Neuronal stem cell (in vitro differentiated cells): ENCODE data around the gene KLHL22.
"Not testable (repeated sequence)": the region's sequence is repeated elsewhere in the genome, so short reads cannot be mapped to it uniquely, and the experiment has no call there.

Experiments
- DNase-seq: peaks from one replicate; pipeline ENCODE4 v3.0.0-alpha.2; 2013; ENCODE audit warnings: low spot score
- H2AFZ ChIP-seq: one replicate; pipeline ENCODE4 v1.6.1; 2013; ENCODE audit warnings: mild to moderate bottlenecking, low read length, inconsistent platforms
- H2AK5ac ChIP-seq: 2 replicates; pipeline ENCODE4 v1.6.1; 2013; ENCODE audit warnings: low read depth, mild to moderate bottlenecking, inconsistent platforms, low read length, moderate library complexity, mixed read lengths
- H2BK120ac ChIP-seq: 2 replicates; pipeline ENCODE4 v1.6.1; 2013; ENCODE audit warnings: low read depth, mild to moderate bottlenecking, inconsistent platforms, low read length, moderate library complexity, mixed read lengths
- H2BK12ac ChIP-seq: one replicate; pipeline ENCODE4 v1.6.1; 2013; ENCODE audit warnings: low read length, inconsistent platforms
- H2BK15ac ChIP-seq: 2 replicates; pipeline ENCODE4 v1.6.1; 2013; ENCODE audit warnings: mild to moderate bottlenecking, low read length, inconsistent platforms, mixed read lengths
- H2BK5ac ChIP-seq: one replicate; pipeline ENCODE4 v1.6.1; 2013; ENCODE audit warnings: inconsistent platforms, mild to moderate bottlenecking, low read length, moderate library complexity
- H3K14ac ChIP-seq: one replicate; pipeline ENCODE4 v1.6.1; 2013; ENCODE audit warnings: low read length, inconsistent platforms
- H3K18ac ChIP-seq: 2 replicates; pipeline ENCODE4 v1.6.1; 2013; ENCODE audit warnings: low read length, inconsistent platforms
- H3K23ac ChIP-seq: 2 replicates; pipeline ENCODE4 v1.6.1; 2013; ENCODE audit warnings: low read depth, mild to moderate bottlenecking, mixed read lengths, low read length, inconsistent platforms; ENCODE audit not compliant: poor library complexity
- H3K27ac ChIP-seq: replicated peaks from 3 replicates; pipeline ENCODE4 v1.5.1; 2013; ENCODE audit warnings: low read length, inconsistent platforms
- H3K27me3 ChIP-seq, 3 experiments: 2 replicates each; pipeline ENCODE4 v1.6.1; 2013; ENCODE audit warnings: low read length in 3 of 3, mild to moderate bottlenecking in 2 of 3, inconsistent platforms in 1 of 3, low read depth in 1 of 3, mixed read lengths in 1 of 3, moderate library complexity in 1 of 3; ENCODE audit not compliant: control insufficient read depth in 3 of 3, insufficient read depth in 3 of 3
- H3K36me3 ChIP-seq, 2 donors: replicated peaks in 1 of 2; 2 replicates each; pipeline ENCODE4 v1.6.1; 2013; ENCODE audit warnings: low read length in 2 of 2; ENCODE audit not compliant: control insufficient read depth in 2 of 2, insufficient read depth in 2 of 2
- H3K4ac ChIP-seq: 2 replicates; pipeline ENCODE4 v1.6.1; 2013; ENCODE audit warnings: inconsistent platforms, mild to moderate bottlenecking, low read length, moderate library complexity
- H3K4me1 ChIP-seq, 2 donors: 1 replicate in 1 of 2; 2 replicates in 1 of 2; pipeline ENCODE4 v1.6.1; 2013; ENCODE audit warnings: low read length in 2 of 2, low read depth in 1 of 2; ENCODE audit not compliant: control insufficient read depth in 2 of 2, insufficient read depth in 1 of 2
- H3K4me2 ChIP-seq: one replicate; pipeline ENCODE4 v1.6.1; 2013; ENCODE audit warnings: mild to moderate bottlenecking, low read length, inconsistent platforms; ENCODE audit not compliant: insufficient read depth, poor library complexity, severe bottlenecking
- H3K4me3 ChIP-seq, 2 donors: 2 replicates each; pipeline ENCODE4 v1.5.1; 2013; ENCODE audit warnings: low read length in 2 of 2, mild to moderate bottlenecking in 2 of 2, inconsistent platforms in 1 of 2, moderate library complexity in 1 of 2
- H3K79me1 ChIP-seq: one replicate; pipeline ENCODE4 v1.6.1; 2013; ENCODE audit warnings: low read depth, mild to moderate bottlenecking, inconsistent platforms, low read length, moderate library complexity
- H3K9ac ChIP-seq: one replicate; pipeline ENCODE4 v1.6.1; 2013; ENCODE audit warnings: mild to moderate bottlenecking, low read depth, low read length, inconsistent platforms; ENCODE audit not compliant: poor library complexity
- H3K9me3 ChIP-seq, 2 donors: replicated peaks in 1 of 2; 2 replicates each; pipeline versions ENCODE3 to v1.6.1; 2013; ENCODE audit warnings: low read length in 2 of 2, mild to moderate bottlenecking in 2 of 2, inconsistent platforms in 1 of 2, low read depth in 1 of 2, mixed read lengths in 1 of 2, moderate library complexity in 1 of 2; ENCODE audit not compliant: control insufficient read depth in 2 of 2, insufficient read depth in 1 of 2
- H4K8ac ChIP-seq: one replicate; pipeline ENCODE4 v1.6.1; 2013; ENCODE audit warnings: low read depth, mild to moderate bottlenecking, inconsistent platforms, low read length, moderate library complexity
- H4K91ac ChIP-seq: one replicate; pipeline ENCODE4 v1.6.1; 2013; ENCODE audit warnings: low read length, low read depth, mild to moderate bottlenecking, inconsistent platforms; ENCODE audit not compliant: poor library complexity
- WGBS, 2 donors: extraction: QIAGEN DNeasy Blood & Tissue Kit; methylation state at CpG; one replicate each; pipeline ENCODE4 v1.1.7; 2013; ENCODE audit warnings: missing lambda C conversion rate in 2 of 2, mixed read lengths in 1 of 2; ENCODE audit not compliant: insufficient read length in 2 of 2, insufficient replicate concordance in 1 of 2; ENCODE audit errors: extremely low coverage in 2 of 2; 5-methylcytosine and 5-hydroxymethylcytosine counted together

KLHL22 gene

GRCh38 chr22:20415241-20415640, 80.4 kb downstream of the KLHL22 start:
- not testable (repeated sequence) for H3K4me3 ChIP-seq, H3K4me2 ChIP-seq, H2AFZ ChIP-seq, H2AK5ac ChIP-seq, H3K14ac ChIP-seq, H2BK15ac ChIP-seq, H3K27me3 ChIP-seq, H3K9ac ChIP-seq, H3K18ac ChIP-seq, H3K4ac ChIP-seq, H2BK12ac ChIP-seq, H2BK5ac ChIP-seq, H3K36me3 ChIP-seq, H2BK120ac ChIP-seq, DNase-seq, H3K79me1 ChIP-seq, H4K91ac ChIP-seq, H3K23ac ChIP-seq, H3K27ac ChIP-seq, H3K9me3 ChIP-seq, H4K8ac ChIP-seq
- H3K4me1 ChIP-seq, result peaks cover 2 to 12% of the 10 kb centered on the region in 2 donors
- no CpG with 5 or more reads among the region's 3 CpGs for WGBS, 2 donors

- Histone ChIP-seq H2BK120ac (no peak overlapping the region), H3K27ac (no peak overlapping the region), H3K9ac (no peak overlapping the region), H3K36me3 (no peaks in the 10 kb centered on the region), H3K14ac (no peak overlapping the region), H2BK15ac (no peak overlapping the region), H3K18ac (no peak overlapping the region), H2AK5ac (no peak overlapping the region), H3K4me2 (no peak overlapping the region), H3K4me1 (peaks cover 2 to 11% of the 10 kb centered on the region in 2 donors), H3K4ac (no peak overlapping the region), H2AFZ (no peak overlapping the region), H3K27me3 (no peaks in the 10 kb centered on the region), H2BK5ac (no peak overlapping the region), H3K79me1 (no peaks in the 10 kb centered on the region), H4K8ac (no peak overlapping the region), H4K91ac (no peak overlapping the region), H3K23ac (no peak overlapping the region), H3K4me3 (no peak overlapping the region), H2BK12ac (no peak overlapping the region), H3K9me3 (no peaks in the 10 kb centered on the region)
- DNase-seq, result no peak
- WGBS, 2 donors, result no CpG with 5 or more reads among the region's 3 CpGs
Measured at GRCh38 chr22:20414450-20414849, 81.1 kb downstream of the KLHL22 start.

- Histone ChIP-seq H3K4ac (no peak overlapping the region), H2BK120ac (no peak overlapping the region), H3K36me3 (peaks cover 0 to 1% of the 10 kb centered on the region in 2 donors), H2BK12ac (no peak overlapping the region), H3K18ac (no peak overlapping the region), H2AFZ (no peak overlapping the region), H3K27ac (no peak overlapping the region), H3K9me3 (no peaks in the 10 kb centered on the region), H3K79me1 (no peaks in the 10 kb centered on the region), H2BK15ac (no peak overlapping the region), H4K91ac (no peak overlapping the region), H4K8ac (no peak overlapping the region), H3K27me3 (no peaks in the 10 kb centered on the region), H3K23ac (no peak overlapping the region), H2BK5ac (no peak overlapping the region), H2AK5ac (no peak overlapping the region), H3K4me1 (peaks cover 2 to 11% of the 10 kb centered on the region in 2 donors), H3K14ac (no peak overlapping the region), H3K4me2 (no peak overlapping the region), H3K4me3 (no peak overlapping the region), H3K9ac (no peak overlapping the region)
- no CpG with 5 or more reads among the region's 5 CpGs for WGBS, 2 donors
- DNase-seq, result no peak
Measured at GRCh38 chr22:20414059-20414440, 81.5 kb downstream of the KLHL22 start.

GRCh38 chr22:20413217-20414058, 82.2 kb downstream of the KLHL22 start:
- no peak overlapping the region for H2BK5ac ChIP-seq
- H3K4ac ChIP-seq, result no peak overlapping the region
- H3K36me3 ChIP-seq, result peaks cover 0 to 6% of the 10 kb centered on the region in 2 donors
- no peak for DNase-seq
- peaks cover 2 to 11% of the 10 kb centered on the region in 2 donors for H3K4me1 ChIP-seq
- H3K18ac ChIP-seq, result no peak overlapping the region
- no peak overlapping the region for H2AK5ac ChIP-seq
- no peak overlapping the region for H2BK15ac ChIP-seq
- H3K14ac ChIP-seq, result no peak overlapping the region
- no peaks in the 10 kb centered on the region for H3K79me1 ChIP-seq
- H4K91ac ChIP-seq, result no peak overlapping the region
- H2AFZ ChIP-seq, result no peak overlapping the region
- no peak overlapping the region for H2BK120ac ChIP-seq
- H3K9ac ChIP-seq, result no peak overlapping the region
- no CpG with 5 or more reads among the region's 9 CpGs for WGBS, 2 donors
- H3K27me3 ChIP-seq, result no peaks in the 10 kb centered on the region
- no peak overlapping the region for H3K27ac ChIP-seq
- no peak overlapping the region for H3K23ac ChIP-seq
- no peak overlapping the region for H3K4me3 ChIP-seq
- no peaks in the 10 kb centered on the region for H3K9me3 ChIP-seq
- no peak overlapping the region for H2BK12ac ChIP-seq
- H3K4me2 ChIP-seq, result no peak overlapping the region
- no peak overlapping the region for H4K8ac ChIP-seq
